ENCODE measurements around the gene SLC30A3. TPM values are rescaled to one million over a fixed set of nuclear protein-coding genes. Genes with fewer than 3 reads are reported as not detected.
"Not testable (repeated sequence)": the region's sequence is repeated elsewhere in the genome, so short reads cannot be mapped to it uniquely, and the experiment has no call there.

Gene SLC30A3
- total RNA-seq, 6 experiments from 2014 or later, result not detected

DNA sequence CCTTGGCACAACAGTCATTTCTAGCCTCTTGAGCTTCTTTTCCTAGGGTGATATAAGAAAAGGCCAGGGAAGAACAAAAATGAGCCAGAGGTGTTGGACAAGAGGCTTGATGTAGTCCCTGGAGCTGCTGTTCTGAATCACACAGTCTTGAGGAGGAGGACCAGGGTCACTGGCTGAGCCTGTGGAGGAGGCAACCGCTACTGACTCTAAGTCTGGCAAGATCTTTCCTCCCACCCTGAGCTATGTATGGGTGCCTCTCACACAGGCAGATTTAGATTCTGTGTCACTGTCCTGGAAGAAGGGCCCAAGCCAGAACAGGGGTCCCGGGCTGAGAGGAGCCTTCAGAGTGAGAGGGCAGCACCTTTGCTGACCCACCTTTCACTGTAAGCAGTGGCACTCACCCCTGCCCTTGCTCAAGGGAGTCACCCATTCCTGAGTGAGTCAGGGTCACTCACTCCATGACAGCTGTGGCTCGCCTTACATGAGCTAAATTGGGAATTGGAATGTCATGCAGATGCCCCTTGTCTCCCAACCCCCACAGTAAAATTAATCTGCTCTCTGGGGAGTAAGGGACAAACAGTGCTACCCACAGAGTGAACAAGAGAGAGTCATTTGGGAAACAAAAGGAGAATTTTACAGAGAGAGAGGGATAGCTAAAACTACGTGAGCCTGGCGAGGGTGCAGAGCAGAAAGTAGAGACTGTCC lies 19.2 kb upstream of the SLC30A3 start, which contains the start of gene TRIM54:
Gene TRIM54 (plus strand): TSS at position 575 of the 705 bp plus-strand sequence. CDS start 303 bp downstream, outside the sequence.
- Mint-ChIP-seq H3K27me3 (ENCODE audit: insufficient read depth) (peaks cover 29% of the 10 kb centered on the region), H3K36me3 (ENCODE audit: low read depth) (no peaks in the 10 kb centered on the region), H3K4me1 (ENCODE audit: low read depth) (peaks cover 43% of the 10 kb centered on the region), H3K27ac (no peak within 1 kb of the TSS), H3K4me3 (no peak within 1 kb of the TSS), H3K9me3 (no peaks in the 10 kb centered on the region)
- TF ChIP-seq, protein P1, sequence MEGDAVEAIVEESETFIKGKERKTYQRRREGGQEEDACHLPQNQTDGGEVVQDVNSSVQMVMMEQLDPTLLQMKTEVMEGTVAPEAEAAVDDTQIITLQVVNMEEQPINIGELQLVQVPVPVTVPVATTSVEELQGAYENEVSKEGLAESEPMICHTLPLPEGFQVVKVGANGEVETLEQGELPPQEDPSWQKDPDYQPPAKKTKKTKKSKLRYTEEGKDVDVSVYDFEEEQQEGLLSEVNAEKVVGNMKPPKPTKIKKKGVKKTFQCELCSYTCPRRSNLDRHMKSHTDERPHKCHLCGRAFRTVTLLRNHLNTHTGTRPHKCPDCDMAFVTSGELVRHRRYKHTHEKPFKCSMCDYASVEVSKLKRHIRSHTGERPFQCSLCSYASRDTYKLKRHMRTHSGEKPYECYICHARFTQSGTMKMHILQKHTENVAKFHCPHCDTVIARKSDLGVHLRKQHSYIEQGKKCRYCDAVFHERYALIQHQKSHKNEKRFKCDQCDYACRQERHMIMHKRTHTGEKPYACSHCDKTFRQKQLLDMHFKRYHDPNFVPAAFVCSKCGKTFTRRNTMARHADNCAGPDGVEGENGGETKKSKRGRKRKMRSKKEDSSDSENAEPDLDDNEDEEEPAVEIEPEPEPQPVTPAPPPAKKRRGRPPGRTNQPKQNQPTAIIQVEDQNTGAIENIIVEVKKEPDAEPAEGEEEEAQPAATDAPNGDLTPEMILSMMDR (IDR thresholded peaks at IDR 0.05), result no peak
- no peak for DNase-seq

- Mint-ChIP-seq H3K9me3 (no peaks in the 10 kb centered on the region), H3K27me3 (ENCODE audit: insufficient read depth) (peaks cover 24% of the 10 kb centered on the region), H3K4me1 (ENCODE audit: low read depth) (peaks cover 43% of the 10 kb centered on the region), H3K36me3 (ENCODE audit: low read depth) (no peaks in the 10 kb centered on the region), H3K27ac (no peak overlapping the region), H3K4me3 (no peak overlapping the region)
- TF ChIP-seq, protein P1 (IDR thresholded peaks at IDR 0.05), result no peak
- no peak for DNase-seq
Measured at GRCh38 chr2:27281442-27281841, 18.6 kb upstream of the SLC30A3 start.

- no peak overlapping the region for H3K4me3 Mint-ChIP-seq
- DNase-seq, result no peak
- TF ChIP-seq, protein P1 (IDR thresholded peaks at IDR 0.05), result no peak
- H3K36me3 Mint-ChIP-seq (ENCODE audit: low read depth), result no peaks in the 10 kb centered on the region
- peaks cover 20% of the 10 kb centered on the region for H3K27me3 Mint-ChIP-seq (ENCODE audit: insufficient read depth)
- no peak overlapping the region for H3K27ac Mint-ChIP-seq
- H3K4me1 Mint-ChIP-seq (ENCODE audit: low read depth), result peaks cover 43% of the 10 kb centered on the region
- no peaks in the 10 kb centered on the region for H3K9me3 Mint-ChIP-seq
Measured at GRCh38 chr2:27280826-27281225, 18.0 kb upstream of the SLC30A3 start.

- Mint-ChIP-seq H3K36me3 (ENCODE audit: low read depth) (no peaks in the 10 kb centered on the region), H3K27me3 (ENCODE audit: insufficient read depth) (peaks cover 13% of the 10 kb centered on the region), H3K9me3 (no peaks in the 10 kb centered on the region), H3K27ac (no peak overlapping the region), H3K4me1 (ENCODE audit: low read depth) (peaks cover 49% of the 10 kb centered on the region), H3K4me3 (no peak overlapping the region)
- no peak for DNase-seq
- TF ChIP-seq, protein P1 (IDR thresholded peaks at IDR 0.05), result no peak
Measured at GRCh38 chr2:27278010-27278409, 15.2 kb upstream of the SLC30A3 start.

DNA sequence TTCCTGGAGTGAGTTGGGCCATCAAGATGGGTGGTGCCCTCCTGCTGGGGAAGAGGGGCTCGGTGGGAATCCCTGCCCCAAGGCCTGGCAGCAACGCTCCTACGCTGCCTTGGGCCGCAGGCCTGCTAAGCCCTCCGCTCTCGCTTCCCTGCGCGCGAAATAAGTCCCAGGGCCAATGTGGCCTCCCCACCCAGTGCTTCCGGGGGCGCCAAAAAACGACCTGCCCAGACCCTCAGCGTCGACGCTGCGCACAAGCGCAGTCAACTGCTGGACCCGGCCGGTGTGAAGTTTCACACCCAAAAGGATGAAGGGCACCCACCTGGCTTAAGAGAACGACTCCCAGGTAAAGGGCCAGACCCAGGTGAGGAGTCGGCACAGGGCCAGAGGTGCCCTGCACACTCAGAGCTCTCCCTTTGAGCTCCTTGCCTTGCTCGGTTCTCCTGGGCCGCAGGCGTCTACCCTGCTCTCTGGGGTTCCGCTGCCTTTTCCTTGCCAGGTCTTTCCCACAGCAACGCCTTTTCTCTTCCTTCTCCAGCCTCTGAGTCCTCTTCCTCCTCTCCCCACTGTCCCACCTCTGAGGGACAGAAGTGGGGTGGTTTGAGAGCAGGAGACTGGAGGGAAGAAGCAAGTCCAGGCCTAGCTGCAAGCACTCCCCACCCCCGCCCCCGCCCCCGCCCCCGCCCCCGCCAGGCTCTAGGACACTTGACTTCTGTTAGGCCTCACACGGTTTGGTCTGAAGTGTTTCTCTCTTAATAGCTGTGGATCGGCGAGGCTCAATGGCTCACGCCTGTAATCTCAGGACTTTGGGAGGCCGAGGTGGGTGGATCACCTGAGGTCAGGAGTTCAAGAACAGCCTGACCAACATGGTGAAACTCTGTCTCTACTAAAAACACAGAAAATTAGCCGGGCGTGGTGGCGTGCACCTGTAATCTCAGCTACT lies 12.6 kb upstream of the SLC30A3 start, which contains the start of gene DNAJC5G:
Gene DNAJC5G (plus strand): TSS at position 223 of the 940 bp plus-strand sequence. CDS start 1,296 bp downstream, outside the sequence.
- DNase-seq, result no peak
- H3K4me1 Mint-ChIP-seq (ENCODE audit: low read depth), result peaks cover 26% of the 10 kb centered on the region
- peaks cover 12% of the 10 kb centered on the region for H3K27me3 Mint-ChIP-seq (ENCODE audit: insufficient read depth)
- no peaks in the 10 kb centered on the region for H3K9me3 Mint-ChIP-seq
- no peaks in the 10 kb centered on the region for H3K36me3 Mint-ChIP-seq (ENCODE audit: low read depth)
- TF ChIP-seq, protein P1 (IDR thresholded peaks at IDR 0.05), result no peak
- no peak within 1 kb of the TSS for H3K4me3 Mint-ChIP-seq
- no peak within 1 kb of the TSS for H3K27ac Mint-ChIP-seq

DNA sequence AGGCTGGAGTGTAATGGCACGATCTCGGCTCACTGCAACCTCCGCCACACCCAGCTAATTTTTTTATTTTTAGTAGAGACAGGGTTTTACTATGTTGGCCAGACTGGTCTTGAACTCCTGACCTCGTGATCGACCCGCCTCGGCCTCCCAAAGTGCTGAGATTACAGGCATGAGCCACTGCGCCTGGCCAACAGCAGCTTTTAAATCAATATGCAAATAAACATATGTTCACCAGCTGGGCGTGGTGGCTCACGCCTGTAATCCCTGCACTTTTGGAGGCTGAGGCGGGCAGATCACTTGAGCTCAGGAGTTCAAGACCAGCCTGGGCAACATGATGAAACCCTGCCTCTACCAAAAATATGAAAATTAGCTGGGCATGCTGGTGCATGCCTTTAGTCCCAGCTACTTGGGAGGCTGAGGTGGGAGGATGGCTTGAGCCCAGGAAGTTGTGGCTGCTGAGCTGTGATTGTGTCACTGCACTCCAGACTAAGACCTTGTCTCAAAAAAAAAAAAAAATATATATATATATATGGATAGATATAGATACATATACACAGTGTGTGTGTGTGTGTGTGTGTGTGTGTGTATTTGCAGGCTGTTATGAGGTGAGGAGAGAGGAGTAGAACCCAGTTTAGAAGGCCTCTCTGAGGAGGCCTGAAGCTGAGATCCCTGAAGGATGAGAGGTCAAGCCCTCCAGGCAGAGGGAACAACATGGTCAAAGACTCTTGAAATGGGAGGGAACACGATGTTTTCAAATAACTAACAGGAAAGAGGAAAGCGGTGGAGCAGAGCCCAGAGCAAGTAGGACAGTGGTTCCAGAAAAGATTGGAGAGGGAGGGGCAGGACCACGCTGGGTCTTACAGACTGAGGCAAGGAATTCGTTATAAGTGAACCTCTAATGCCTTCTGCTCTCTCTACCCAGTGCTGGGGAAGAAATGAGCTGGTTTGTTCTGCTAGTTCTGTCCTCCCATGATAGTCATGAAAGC lies 10.0 kb upstream of the SLC30A3 start:
- not testable (repeated sequence) for H3K9me3 Mint-ChIP-seq; DNase-seq; H3K27ac Mint-ChIP-seq; H3K4me3 Mint-ChIP-seq; H3K36me3 Mint-ChIP-seq (ENCODE audit: low read depth)
- H3K4me1 Mint-ChIP-seq (ENCODE audit: low read depth), result peaks cover 16% of the 10 kb centered on the region
- peaks cover 12% of the 10 kb centered on the region for H3K27me3 Mint-ChIP-seq (ENCODE audit: insufficient read depth)

All from HFFc6 (cell line).